ENCODE results near the gene ASPM.
A peak's percentile ranks its signal among the peaks of the same experiment; 100 is the strongest.

The ASPM gene

DNA sequence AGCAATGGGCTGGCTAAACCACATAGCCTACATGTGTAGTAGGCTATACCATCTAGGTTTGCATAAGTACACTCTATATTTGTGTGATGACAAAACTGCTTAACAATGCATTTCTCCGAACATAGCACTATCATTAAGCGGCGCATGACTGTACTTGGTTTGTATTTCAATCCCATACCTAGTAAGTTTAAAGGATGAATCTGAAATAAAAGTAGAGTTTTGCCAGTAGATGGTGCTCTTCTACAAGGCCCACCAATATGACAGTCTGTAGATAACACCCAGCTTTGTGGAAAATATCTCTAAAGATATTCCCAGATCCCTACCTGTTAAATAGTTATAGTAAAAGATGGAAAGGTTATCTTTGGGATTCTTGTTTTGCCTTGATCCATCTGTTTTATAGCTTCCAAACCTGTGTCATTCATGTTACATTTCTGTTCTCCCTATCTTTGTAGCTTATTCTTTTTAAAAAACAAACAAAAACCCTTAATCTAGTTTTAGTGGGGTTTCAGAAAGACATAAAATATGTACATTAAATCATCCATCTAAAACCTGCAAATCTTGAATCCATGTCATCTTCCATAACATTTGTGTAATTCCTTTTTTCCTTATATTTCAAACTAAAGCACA is 33.9 kb upstream of the ASPM start:
- no peak overlapping the region for H3K4me3 ChIP-seq (ENCODE audit: low read depth, low read length)
- TF ChIP-seq, protein P1, sequence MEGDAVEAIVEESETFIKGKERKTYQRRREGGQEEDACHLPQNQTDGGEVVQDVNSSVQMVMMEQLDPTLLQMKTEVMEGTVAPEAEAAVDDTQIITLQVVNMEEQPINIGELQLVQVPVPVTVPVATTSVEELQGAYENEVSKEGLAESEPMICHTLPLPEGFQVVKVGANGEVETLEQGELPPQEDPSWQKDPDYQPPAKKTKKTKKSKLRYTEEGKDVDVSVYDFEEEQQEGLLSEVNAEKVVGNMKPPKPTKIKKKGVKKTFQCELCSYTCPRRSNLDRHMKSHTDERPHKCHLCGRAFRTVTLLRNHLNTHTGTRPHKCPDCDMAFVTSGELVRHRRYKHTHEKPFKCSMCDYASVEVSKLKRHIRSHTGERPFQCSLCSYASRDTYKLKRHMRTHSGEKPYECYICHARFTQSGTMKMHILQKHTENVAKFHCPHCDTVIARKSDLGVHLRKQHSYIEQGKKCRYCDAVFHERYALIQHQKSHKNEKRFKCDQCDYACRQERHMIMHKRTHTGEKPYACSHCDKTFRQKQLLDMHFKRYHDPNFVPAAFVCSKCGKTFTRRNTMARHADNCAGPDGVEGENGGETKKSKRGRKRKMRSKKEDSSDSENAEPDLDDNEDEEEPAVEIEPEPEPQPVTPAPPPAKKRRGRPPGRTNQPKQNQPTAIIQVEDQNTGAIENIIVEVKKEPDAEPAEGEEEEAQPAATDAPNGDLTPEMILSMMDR (IDR thresholded peaks at IDR 0.05; ENCODE audit: borderline replicate concordance, insufficient read depth, low read depth, low read length), result peak; percentile 49; the same call in 1 of the 2 replicates

DNA sequence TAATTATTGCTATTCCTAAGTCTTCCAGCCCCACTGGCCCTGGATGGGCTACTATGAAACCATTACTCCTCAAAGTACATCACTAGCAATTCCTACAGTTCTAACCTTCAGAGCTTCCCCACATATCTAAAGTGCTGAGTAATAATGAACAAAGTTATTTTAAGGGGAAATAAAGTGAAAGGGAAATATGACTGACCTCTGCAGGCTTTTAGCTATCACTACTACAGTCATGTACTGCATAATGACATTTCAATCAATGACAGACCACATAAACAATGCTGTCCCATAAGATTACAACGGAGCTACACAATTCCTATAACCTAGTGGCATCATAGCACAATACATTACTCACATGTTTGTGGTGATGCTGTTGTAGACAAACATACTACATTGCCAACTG is 32.5 kb upstream of the ASPM start:
- H3K4me3 ChIP-seq (ENCODE audit: low read depth, low read length), result no peak overlapping the region
- TF ChIP-seq, protein P1 (IDR thresholded peaks at IDR 0.05; ENCODE audit: borderline replicate concordance, insufficient read depth, low read depth, low read length), result 0 out of 2 replicates have a peak, but pooled peaks have one; percentile 9

DNA sequence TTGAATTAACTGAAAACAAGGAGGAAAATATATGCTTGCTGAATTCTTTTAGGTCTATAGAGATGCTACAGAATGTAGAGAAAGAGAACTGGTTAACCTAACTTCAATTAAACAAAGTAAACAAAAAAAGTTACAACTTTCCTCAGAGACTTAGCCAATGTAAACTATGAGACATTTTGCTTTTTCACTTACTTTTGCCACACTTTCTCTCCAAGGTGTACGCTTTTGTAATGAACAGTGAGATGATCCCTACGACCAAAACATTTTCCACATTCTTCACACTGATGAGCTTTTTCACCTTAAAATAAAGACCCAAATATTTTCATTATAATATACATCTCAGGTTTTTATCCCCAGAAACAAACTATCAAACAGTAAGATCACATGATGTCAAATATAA is 28.3 kb upstream of the ASPM start:
- TF ChIP-seq, protein P1 (IDR thresholded peaks at IDR 0.05; ENCODE audit: borderline replicate concordance, insufficient read depth, low read depth, low read length), result no peak
- no peak overlapping the region for H3K4me3 ChIP-seq (ENCODE audit: low read depth, low read length)

DNA sequence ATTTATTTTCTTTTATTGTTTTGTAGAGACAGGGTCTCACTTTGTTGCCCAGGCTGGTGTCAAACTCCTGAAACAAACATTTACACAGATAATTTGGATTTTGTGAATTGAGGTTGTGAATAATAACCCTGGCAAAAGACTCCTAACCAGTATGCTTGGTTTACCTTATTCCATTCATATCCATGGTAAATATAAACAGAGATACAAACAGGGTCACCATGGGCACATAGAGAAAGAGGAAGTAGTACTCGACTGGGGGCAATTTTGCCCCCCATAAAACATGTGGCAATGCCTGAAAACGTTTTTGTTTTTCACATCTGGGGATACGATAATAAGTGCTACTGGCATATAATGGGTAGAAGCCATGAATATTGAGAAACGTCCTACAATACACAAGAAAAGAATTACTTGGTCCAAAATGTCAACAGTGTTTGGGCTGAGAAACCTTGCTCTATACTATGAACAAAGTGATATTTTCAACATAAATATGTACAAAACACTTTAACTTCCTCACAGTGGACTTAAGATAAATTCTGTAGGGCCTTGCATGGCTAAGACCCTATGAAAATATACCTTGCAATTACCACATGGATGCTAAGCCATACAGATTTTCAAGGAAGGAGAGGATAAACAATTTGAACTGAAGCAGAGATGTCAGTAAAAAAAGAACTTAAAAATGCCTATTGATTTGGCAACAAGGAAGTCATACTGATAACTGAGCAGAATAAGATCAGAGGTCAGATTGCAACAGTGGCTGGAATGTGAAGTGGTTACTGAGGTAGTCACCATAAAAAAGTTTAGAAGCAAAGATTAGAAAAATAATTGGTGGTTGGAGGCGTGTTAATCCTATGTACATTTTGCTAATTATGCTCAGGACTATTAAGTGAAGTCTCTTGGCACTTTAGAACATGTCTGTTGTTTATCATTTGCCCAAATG is 27.4 kb upstream of the ASPM start:
- H3K4me3 ChIP-seq (ENCODE audit: low read depth, low read length), result no peak overlapping the region
- TF ChIP-seq, protein P1 (IDR thresholded peaks at IDR 0.05; ENCODE audit: borderline replicate concordance, insufficient read depth, low read depth, low read length), result no peak

DNA sequence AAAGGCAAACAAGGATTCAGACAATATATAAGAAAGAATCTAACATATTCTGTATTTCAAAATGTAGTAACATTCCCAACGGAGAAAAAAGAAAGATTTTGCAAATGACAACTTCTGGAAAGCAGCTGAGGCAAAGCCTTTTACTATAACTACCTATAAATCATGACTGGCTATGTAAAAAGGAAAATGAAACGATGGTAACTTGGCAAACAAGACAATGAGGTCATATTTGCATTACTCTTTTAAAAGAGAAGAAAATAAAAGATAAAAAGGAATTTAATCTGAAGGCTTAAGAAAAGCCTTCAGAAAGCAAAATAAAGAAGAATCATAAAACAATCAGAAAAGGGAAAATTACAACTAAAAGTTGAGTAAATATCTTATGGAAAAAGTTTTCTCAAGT is 25.1 kb upstream of the ASPM start:
- TF ChIP-seq, protein P1 (IDR thresholded peaks at IDR 0.05; ENCODE audit: borderline replicate concordance, insufficient read depth, low read depth, low read length), result no peak

DNA sequence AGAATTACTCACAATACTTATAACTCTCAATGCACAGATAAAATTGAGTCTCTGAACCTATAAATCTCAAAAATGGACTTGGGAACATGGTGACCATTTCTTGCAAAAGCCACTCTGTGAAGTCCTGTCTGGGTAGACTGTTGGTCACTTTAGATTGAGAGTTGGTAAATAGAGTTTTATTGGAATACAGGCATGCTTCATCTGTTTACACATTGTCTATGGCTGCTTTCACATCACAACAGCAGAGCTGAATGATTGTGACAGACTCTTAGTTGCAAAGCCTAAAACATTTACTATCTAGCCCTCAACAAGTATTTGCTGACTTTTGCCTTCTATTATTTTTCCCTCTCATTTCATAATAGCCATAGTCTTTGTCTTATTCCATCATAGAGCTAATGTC is 24.1 kb upstream of the ASPM start:
- no peak overlapping the region for H3K4me3 ChIP-seq (ENCODE audit: low read depth, low read length)
- TF ChIP-seq, protein P1 (IDR thresholded peaks at IDR 0.05; ENCODE audit: borderline replicate concordance, insufficient read depth, low read depth, low read length), result no peak

More for the DNA sequence above, 25.1 kb upstream of the ASPM start:
- no peak overlapping the region for H3K4me3 ChIP-seq (ENCODE audit: low read depth, low read length)

Data from GM12875 (cell line).